CMK (cell line): ENCODE results near the gene IER3.
"Not testable (repeated sequence)": the region's sequence is repeated elsewhere in the genome, so short reads cannot be mapped to it uniquely, and the experiment has no call there.

ENCODE experiments used
- DNase-seq: peaks from one replicate; pipeline ENCODE4 v3.0.0-alpha.2; 2010; ENCODE audit warnings: low read depth

The IER3 gene

GRCh38 chr6:30723843-30724741 lies 20.3 kb downstream of the IER3 start:
- not testable (repeated sequence) for DNase-seq

DNA sequence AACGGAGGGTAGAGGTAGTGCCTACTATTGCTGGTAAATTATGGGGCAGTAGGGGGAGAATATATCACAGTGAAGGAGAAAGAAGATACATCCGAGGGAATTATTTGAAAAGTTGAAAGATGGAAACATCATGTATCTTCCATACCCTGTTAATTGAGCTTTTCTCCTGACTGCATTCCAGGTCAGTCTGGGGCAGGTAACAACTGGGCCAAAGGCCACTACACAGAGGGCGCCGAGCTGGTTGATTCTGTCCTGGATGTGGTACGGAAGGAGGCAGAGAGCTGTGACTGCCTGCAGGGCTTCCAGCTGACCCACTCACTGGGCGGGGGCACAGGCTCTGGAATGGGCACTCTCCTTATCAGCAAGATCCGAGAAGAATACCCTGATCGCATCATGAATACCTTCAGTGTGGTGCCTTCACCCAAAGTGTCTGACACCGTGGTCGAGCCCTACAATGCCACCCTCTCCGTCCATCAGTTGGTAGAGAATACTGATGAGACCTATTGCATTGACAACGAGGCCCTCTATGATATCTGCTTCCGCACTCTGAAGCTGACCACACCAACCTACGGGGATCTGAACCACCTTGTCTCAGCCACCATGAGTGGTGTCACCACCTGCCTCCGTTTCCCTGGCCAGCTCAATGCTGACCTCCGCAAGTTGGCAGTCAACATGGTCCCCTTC lies 21.0 kb downstream of the IER3 start:
- DNase-seq: not testable (repeated sequence)

DNA sequence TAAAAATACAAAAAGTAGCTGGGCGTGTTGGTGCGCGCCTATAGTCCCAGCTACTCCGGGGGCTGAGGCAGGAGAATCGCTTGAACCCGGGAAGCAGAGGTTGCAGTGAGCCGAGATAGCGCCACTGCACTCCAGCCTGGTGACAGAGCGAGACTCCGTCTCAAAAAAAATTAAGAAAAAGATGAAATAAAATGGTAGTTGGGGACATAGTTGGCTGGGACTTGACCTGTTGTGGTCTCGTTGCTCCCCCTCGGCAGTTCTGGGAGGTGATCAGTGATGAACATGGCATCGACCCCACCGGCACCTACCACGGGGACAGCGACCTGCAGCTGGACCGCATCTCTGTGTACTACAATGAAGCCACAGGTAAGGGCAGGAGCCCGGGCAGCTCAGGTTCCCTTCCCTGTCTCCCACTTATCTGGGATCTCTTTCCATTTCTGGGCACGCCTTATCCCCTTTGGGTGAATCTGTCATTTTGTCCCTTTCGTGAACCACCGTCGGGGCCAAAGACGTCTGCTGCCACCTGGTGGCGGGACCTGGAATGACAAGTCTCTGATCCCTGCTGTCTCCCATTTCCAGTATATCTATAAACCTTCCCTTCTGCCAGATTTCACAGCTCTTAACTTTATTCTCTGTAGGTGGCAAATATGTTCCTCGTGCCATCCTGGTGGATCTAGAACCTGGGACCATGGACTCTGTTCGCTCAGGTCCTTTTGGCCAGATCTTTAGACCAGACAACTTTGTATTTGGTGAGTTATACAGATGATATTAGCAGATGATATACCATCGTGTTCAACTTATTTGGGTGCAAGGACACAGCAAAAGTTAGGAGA lies 21.9 kb downstream of the IER3 start:
- DNase-seq: no peak

DNA sequence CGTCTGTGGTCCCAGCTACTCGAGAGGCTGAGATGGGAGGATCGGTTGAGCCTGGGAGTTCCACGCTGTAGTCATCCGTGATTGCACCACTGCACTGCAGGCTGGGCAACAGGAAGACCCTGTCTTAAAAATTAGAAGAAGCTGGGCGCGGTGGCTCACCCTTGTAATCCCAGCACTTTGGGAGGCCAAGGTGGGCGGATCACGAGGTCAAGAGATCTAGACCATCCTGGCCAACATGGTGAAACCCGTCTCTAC lies 22.4 kb downstream of the IER3 start:
- not testable (repeated sequence) for DNase-seq

DNA sequence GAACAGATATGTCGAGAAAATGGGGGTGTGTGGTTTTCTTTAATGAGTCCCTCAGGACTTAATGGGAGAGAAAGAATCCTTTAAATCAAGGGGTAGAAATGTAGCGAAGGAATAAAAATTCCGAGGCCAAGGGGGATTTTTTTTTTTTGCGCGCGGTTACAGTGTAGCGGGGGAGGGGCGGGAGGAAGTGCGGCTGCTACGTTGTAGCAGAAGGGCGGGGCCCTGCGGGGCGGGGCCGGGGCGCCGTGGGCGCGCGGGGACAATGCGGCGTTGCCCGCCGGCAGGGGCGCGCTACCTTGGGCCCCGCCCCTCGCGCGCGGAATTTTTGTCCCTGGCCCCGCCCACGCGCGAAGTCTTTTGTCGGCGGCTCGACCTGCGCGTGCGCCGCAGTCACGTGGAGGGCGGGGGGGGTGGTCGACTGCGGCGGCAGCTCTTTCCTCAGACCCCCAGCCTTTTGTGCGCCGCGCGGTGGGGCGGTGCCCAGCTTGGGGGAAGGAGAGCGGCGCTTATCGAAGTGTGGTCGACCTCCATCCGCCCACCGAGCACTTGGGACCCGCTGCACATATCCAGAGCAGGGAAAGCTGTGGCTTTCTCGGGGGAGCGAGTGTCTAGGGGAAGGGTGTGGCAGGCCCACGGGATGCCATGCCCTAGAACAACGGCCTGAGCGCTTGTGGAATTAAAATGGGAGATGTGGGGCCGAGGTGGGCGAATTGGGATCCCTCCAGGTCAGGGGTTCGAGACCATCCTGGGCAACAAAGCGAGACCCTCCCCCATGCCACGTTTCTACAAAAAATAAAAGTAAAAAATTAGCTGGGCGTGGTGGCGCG lies 22.9 kb downstream of the IER3 start:
- DNase-seq: peak; percentile 83

DNA sequence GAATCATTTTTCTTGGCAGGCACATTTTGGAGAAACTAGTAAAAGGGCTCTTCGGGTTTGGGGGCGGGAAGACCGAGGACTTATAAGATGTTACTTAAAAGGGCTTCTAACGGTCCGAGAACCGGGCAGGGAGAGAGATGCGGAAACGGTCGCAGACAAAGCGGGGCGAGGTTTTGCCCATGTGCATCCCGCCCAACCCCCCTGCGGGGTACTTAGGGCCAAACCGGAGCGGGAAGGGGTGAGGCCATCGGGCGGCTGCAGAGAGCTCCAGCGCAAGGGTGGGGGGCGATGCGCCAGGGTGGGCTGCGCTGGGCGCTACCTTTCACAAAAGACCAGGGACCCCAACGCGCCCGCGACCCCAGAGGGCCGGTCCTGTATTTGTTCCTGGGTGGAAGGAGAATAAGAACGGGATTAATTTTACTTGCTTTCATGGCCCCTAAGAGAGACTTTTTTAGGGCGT lies 23.6 kb downstream of the IER3 start:
- no peak for DNase-seq

DNA sequence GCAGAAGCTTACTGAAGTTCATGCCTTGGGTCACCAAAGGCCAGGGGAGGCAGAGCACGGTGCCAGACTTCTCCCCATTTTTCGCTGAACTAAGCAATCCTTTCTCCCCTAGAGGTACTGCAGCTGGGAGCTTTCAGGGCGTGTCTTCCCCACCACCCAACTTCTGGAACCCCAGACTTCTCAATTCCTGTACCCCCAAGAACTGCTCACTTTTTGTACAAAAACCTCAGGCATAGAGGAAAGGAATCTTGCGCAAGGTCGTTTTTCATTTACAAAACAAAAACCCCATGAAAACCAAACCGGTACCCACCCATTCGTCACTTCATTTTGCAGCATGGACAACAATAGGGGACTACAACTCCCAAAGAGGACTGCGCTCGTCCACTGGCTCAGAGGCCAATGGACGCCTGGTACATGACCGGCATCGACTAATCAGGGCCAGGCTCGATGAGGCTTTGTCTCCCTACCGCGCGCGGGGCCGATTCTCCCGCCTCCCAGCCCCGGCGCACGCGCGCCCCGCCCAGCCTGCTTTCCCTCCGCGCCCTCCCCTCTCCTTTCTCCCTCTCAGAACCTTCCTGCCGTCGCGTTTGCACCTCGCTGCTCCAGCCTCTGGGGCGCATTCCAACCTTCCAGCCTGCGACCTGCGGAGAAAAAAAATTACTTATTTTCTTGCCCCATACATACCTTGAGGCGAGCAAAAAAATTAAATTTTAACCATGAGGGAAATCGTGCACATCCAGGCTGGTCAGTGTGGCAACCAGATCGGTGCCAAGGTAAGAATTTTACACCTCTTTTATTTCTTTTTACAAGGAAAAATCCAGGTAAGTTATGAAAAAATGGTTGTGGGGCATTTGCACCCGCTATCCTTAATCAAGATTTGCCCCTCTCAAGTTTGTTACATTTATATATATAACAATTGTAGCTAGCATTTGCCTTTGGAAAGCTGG lies 24.3 kb downstream of the IER3 start, which contains the start of gene TUBB:
TUBB (plus strand) TSS at position 562 of the 947 bp plus-strand sequence; CDS start at position 717, 155 bp downstream.
- peak; percentile 94 for DNase-seq

DNA sequence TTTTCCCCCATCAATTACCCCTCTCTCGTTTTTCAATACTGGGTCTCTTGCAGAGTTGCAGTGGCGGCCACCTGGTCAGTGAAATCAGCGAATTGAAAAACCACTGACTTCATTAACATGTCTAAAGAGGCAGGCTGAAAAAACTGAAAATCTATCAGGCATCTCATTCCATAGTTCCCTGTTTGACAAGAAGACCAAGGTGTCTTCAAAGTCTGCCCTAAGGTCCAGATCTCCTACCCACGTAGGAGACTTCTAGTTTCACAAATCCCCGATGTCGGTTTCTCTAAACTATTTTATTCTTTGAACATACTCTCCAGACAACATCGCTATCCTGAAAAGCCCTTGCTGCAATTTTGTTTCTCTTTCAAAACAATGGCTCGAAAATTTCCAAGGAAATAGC lies 25.0 kb downstream of the IER3 start:
- DNase-seq: no peak

DNA sequence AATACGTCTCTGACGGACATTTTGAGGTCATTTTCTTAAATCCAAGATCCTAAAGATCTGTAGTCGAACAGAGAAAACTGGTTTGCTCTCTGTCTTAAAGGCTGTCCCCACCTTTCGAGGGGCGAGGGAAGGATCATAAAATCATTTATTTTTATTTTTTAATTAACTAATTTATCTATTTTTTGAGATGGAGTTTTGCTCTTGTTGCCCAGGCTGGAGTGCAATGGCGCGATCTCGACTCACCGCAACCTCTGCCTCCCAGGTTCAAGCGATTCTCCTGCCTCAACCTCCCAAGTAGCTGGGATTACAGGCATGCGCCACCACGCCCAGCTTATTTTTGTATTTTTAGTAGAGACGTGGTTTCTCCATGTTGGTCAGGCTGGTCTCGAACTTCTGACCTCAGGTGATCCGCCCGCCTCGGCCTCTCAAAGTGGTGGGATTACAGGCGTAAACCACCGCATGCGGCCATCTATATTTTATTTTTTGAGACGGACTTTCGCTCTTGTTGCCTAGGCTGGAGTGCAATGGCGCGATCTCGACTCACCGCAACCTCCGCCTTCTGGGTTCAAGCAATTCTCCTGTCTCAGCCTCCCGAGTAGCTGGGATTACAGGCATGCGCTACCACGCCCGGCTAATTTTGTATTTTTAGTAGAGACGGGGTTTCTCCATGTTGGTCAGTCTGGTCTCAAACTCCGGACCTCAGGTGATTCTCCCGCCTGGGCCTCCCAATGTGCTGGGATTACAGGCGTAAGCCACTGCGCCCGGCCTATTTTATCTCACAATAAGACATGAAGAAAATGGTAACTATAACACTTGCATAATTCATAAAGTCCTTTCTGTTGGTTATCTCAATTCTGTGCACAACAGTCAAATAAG lies 26.3 kb downstream of the IER3 start:
- not testable (repeated sequence) for DNase-seq

GRCh38 chr6:30717129-30717844 lies 27.1 kb downstream of the IER3 start, which contains the start of gene MDC1:
MDC1 (minus strand) TSS chr6:30717281; CDS start chr6:30715175, 2,106 bp downstream.
- peak; percentile 99 for DNase-seq

- no peak for DNase-seq
Observed at GRCh38 chr6:30716879-30717128, 27.5 kb downstream of the IER3 start.

DNA sequence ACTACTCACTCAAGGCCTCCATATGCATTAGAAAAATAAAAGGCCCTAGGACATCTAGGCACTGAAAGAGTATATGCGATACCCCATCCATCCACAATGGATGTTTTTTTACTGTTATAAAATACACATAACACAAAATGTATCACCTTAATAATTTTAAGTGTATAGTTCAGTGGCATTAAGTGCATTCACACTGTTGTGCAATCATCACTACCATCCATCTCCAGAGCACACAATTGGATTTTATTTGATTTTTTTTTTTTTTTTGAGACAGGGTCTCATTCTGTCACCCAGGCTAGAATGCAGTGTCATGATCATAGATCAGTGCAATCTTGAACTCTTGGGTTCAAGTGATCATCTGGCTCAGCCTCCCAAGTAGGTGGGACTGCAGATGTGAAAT lies 30.1 kb downstream of the IER3 start:
- no peak for DNase-seq

DNA sequence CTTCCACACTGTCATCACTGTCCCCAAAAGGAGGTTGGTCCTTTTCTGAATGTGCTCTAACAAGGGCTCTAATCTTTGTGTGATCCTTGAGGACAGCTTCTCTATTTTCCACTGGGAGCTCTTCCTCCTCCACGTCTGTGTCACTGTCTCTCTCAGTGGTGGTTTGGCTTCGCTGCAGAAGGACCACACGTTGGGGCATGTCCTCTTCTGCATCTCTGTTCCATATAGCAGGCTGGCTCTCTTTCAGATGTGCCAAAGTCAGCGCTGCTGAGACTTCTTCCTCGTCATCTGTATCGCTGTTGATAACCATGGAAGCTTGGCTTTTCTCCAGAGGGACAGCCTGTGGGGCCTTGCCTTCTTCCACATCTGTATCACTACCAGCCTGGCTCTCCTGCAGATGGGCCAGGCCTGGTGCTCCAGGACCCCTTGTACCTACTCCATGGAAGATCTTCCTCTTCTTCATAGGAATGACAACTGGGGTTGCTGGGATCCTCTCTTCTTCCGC lies 31.9 kb downstream of the IER3 start:
- no peak for DNase-seq

DNA sequence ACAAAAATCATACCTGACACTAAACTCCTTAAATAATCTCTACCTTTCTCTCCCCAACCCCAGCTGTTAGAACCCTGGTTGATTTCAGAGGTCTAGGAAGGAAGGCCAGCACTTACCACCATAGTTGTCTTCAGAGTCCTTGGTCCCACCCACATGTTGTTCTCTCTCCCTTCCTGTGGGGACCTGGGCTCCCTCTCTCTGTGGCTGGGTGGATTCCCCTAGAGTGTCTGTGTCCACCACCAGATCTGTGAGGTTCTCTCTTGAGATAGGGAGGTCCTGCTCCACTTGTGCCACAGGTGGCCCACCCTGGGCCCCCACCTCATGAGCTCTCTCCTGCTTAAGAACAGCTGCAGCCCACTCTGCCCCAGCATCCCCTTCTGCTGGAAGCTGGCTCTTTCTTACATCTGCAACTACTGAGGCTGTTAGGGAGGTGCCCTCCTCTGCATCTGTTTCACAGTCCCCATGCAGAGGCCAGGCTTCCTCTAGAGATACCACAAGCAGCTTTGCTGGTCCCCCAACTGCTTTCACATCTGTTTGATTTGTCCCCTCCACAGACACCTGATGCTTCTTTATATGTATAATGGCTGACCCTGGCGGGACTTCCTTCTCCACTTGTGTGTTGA lies 32.5 kb downstream of the IER3 start:
- no peak for DNase-seq

DNA sequence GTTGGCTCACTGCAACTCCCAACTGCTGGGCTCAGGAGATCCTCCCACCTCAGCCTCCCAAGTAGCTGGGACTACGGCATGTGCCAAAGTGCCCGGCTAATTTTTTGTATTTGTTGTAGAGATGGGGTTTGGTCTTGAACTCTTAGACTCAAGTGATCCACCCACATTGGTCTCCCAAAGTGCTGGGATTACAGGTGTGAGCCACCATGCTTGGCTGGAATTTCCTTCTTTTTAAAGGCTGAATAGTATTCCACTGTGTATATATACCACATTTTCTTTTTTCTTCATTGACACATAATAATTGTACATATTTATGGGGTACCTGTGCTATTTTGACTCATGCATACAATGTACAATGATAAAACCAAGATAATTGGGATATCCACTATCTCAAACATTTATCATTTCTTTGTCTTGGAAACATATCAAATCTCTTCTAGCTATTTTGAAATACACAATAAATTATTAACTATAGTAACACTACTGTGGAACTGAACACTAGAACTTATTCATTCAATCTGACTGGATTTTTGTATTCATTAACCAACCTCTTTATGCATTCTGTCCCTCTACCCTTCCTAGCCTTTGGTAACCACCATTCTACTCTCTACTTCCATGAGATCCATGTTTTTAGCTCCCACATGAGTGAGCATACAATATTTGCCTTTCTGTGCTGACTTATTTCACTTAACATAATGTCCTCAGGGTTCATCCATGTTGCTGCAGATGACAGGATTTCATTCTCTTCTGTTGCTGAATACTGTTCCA lies 35.1 kb downstream of the IER3 start:
- DNase-seq: no peak

- DNase-seq: no peak
Observed at GRCh38 chr6:30707281-30707850, 37.0 kb downstream of the IER3 start.

DNA sequence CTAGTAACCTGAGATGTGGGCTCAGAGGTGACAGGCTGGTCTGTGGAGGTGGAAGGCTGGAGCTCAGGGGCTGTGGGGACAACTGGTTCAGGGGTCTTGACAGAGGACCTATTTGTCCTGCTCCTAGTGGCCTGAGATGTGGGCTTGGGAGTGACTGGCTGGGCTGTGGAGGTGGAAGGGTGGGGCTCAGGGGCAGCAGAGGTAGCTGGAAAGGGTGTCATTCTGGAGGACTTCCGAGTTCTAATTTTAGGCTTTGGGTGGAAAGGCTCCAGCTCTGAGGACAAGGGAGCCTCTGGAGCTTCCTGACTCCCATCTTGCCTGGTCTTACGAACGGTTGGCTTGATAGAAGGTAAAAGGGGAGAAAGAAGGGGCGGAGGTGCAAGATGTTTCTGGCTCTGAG lies 38.7 kb downstream of the IER3 start:
- no peak for DNase-seq
